Psoas muscle (tissue), 8 donors: ENCODE measurements around the gene GRID1. TPM values are rescaled to one million over a fixed set of nuclear protein-coding genes. Genes with fewer than 3 reads are reported as not detected.

ENCODE experiments used
- ATAC-seq, 4 donors: fragments of 200-7000 bp; cut with Tn5 transposase; one replicate each; pipeline ENCODE4 v1.9.1; 2020; ENCODE audit warnings: moderate library complexity in 3 of 4, mild to moderate bottlenecking in 2 of 4
- DNase-seq, 2 donors: peaks; one replicate each; pipeline ENCODE4 v3.0.0-alpha.2; 2020
- H3K27ac ChIP-seq: fragments of 200-600 bp; one replicate; pipeline ENCODE4 v1.8.0; 2022
- H3K27me3 ChIP-seq, 3 donors: fragments of 200-600 bp in 1 of 3; one replicate each; pipeline versions ENCODE4 v1.6.1 to v1.8.0; 2013 to 2022; ENCODE audit warnings: low read length in 2 of 3, mild to moderate bottlenecking in 2 of 3, moderate library complexity in 1 of 3; ENCODE audit not compliant: insufficient read depth in 3 of 3
- H3K36me3 ChIP-seq, 2 donors: fragments of 200-600 bp in 1 of 2; one replicate each; pipeline versions ENCODE4 v1.6.1 to v1.8.0; 2013 to 2022; ENCODE audit warnings: low read depth in 1 of 2, mild to moderate bottlenecking in 1 of 2, moderate library complexity in 1 of 2; ENCODE audit not compliant: insufficient read depth in 1 of 2
- H3K4me1 ChIP-seq: fragments of 200-600 bp; one replicate; pipeline ENCODE4 v1.8.0; 2022
- H3K4me3 ChIP-seq: fragments of 200-600 bp; one replicate; pipeline ENCODE4 v1.8.0; 2022; ENCODE audit warnings: mild to moderate bottlenecking
- H3K9me3 ChIP-seq: fragments of 200-600 bp; one replicate; pipeline ENCODE4 v1.8.0; 2022
- WGBS, 3 donors: extraction: QIAGEN DNeasy Blood & Tissue Kit; methylation state at CpG; one replicate each; pipeline versions ENCODE4 v1.1.6 to v1.1.7; 2013; 5-methylcytosine and 5-hydroxymethylcytosine counted together
- intact Hi-C, 2 donors: fragments of 100-400 bp; cut with DNase I; formaldehyde crosslinking; loops; one replicate each; pipeline versions ENCODE4 v1.11.0 to v1.14.2; 2022
- polyA plus RNA-seq, 3 donors: library from polyadenylated mRNA; stranded (reverse); fragments of 200-250 nt; gene quantifications; one replicate each; pipeline ENCODE4 v1.2.3, GENCODE V29; 2013
- total RNA-seq, 4 donors: library from RNA; stranded (reverse); fragmentation: NEBNext Ultra II Directional in 2 of 4; extraction: Animal tissue kit (Norgen Biotek cat#: 25700) in 2 of 4; gene quantifications; one replicate each; pipeline versions ENCODE4 v1.2.1 to v1.2.4, GENCODE V29; 2021 to 2023
- TF ChIP-seq, protein P1 (sequence below): fragments of 200-600 bp; IDR thresholded peaks from one replicate; pipeline ENCODE4 v1.8.0; 2022; ENCODE audit warnings: antibody characterized with exemption
- donor health status: healthy with polysubstance abuse.
- donor health status: DM: no; HTN: no; CAD: no; lungs with moderate emphysema.
- donor health status: Bipolar disorder and iron deficiency.
- donor health status: healthy.
- donor health status: DM: yes; HTN: yes; CAD: no.
- donor health status: DM: no; HTN: no; CAD: no.
- donor health status: DM: no; HTN: no; CAD: no.
- donor health status: DM: yes; HTN: yes; CAD: no.

GRID1 gene
- total and polyA plus RNA-seq, 7 donors, result 0.17 to 0.56 (median 0.24) TPM

- WGBS, 3 donors, result 91 to 94% (median 91%) methylated on average over 6 of the region's 6 CpGs
- DNase-seq (no peak), ATAC-seq (no peak)
- Histone ChIP-seq H3K9me3 (no peaks in the 10 kb centered on the region), H3K4me1 (no peaks in the 10 kb centered on the region), H3K36me3 (no peaks in the 10 kb centered on the region), H3K4me3 (no peak overlapping the region), H3K27me3 (peaks cover 0 to 1% (median 0%) of the 10 kb centered on the region in 3 donors), H3K27ac (no peak overlapping the region)
- TF ChIP-seq, protein P1, sequence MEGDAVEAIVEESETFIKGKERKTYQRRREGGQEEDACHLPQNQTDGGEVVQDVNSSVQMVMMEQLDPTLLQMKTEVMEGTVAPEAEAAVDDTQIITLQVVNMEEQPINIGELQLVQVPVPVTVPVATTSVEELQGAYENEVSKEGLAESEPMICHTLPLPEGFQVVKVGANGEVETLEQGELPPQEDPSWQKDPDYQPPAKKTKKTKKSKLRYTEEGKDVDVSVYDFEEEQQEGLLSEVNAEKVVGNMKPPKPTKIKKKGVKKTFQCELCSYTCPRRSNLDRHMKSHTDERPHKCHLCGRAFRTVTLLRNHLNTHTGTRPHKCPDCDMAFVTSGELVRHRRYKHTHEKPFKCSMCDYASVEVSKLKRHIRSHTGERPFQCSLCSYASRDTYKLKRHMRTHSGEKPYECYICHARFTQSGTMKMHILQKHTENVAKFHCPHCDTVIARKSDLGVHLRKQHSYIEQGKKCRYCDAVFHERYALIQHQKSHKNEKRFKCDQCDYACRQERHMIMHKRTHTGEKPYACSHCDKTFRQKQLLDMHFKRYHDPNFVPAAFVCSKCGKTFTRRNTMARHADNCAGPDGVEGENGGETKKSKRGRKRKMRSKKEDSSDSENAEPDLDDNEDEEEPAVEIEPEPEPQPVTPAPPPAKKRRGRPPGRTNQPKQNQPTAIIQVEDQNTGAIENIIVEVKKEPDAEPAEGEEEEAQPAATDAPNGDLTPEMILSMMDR, result no peak
- intact Hi-C loops, result no loop called here
Measured at GRCh38 chr10:86062647-86063145, 303.9 kb downstream of the GRID1 start.

DNA sequence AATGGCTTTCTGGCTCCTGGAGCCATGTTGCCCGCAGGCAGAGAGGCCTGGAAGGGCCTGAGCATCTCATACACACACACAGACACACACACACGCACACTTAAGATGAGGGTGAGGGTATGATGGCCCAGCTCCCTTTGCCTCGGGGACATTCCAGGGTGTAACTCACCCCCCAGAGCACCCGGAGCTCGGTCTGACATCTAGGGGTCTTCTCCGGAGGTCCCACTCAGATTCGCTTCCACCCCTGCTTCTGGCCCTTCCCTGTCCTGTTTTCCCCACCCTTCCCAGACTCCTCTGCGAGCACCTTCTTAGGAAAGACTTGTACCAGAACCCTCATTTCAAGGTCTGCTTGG is 304.4 kb downstream of the GRID1 start:
- ATAC-seq (no peak), DNase-seq (no peak)
- Histone ChIP-seq H3K4me1 (no peaks in the 10 kb centered on the region), H3K27ac (no peak overlapping the region), H3K36me3 (no peaks in the 10 kb centered on the region), H3K27me3 (no peaks in the 10 kb centered on the region), H3K4me3 (no peak overlapping the region), H3K9me3 (no peaks in the 10 kb centered on the region)
- WGBS, 3 donors, result 83 to 94% (median 91%) methylated on average over 8 of the region's 8 CpGs
- TF ChIP-seq, protein P1, result no peak
- intact Hi-C loops, result no loop called here

GRCh38 chr10:86061278-86062197 is 305.1 kb downstream of the GRID1 start:
- Histone ChIP-seq H3K4me1 (no peaks in the 10 kb centered on the region), H3K27ac (no peak overlapping the region), H3K27me3 (no peaks in the 10 kb centered on the region), H3K9me3 (no peaks in the 10 kb centered on the region), H3K36me3 (no peaks in the 10 kb centered on the region), H3K4me3 (no peak overlapping the region)
- WGBS, 3 donors, result 74 to 88% (median 79%) methylated on average over 7 of the region's 7 CpGs
- intact Hi-C loops, result no loop called here
- TF ChIP-seq, protein P1, result no peak
- DNase-seq, result no peak
- ATAC-seq, result no peak

DNA sequence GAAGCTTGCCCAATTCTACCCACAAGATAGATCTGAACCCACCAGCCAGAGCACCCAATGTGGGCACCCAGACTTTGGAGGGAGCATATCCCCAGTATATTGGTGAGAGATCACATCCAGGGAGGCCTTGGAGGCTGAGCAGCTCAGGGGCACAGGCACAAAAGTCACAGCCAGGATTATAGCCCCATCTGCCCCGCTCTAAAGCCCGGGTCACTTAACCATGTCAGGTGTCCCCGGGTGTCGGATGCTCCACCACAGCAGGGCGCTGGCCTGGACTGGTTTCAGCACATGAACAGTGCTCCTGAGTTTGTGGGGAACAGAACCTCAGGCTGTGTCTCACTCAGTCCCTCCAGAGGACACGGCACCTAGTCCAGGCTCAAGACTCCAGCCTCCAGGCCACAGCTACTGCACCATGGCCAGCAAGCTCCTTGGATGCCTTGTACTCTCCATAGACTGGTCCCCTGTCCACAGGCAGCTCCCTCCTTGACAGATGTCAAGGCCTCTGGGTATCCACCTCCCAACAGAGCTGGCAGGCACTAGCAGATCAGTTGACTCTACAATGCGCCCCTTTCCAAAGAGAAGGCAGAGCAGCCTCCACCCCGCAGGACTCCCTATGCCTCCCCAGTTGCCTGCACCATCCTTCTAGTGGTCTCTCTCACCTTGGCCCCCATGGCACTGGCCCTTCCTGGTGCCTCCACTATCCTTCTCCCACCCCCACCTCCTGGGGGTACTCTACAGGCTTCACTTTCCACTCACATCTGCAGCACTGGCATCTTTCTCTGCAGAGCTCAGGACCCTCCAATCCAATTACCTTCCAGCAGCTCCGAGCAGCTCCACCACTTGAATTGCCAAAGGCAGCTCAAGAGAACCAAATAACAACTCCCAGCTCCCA is 306.0 kb downstream of the GRID1 start:
- TF ChIP-seq, protein P1, result no peak
- 77 to 79% (median 78%) methylated on average over 9 of the region's 9 CpGs for whole genome bisulfite sequencing, 3 donors

More for the DNA sequence above, 306.0 kb downstream of the GRID1 start:
- Histone ChIP-seq H3K4me3 (no peak overlapping the region), H3K36me3 (no peaks in the 10 kb centered on the region), H3K27ac (no peak overlapping the region), H3K27me3 (peaks cover 0 to 7% (median 0%) of the 10 kb centered on the region in 3 donors), H3K9me3 (no peaks in the 10 kb centered on the region), H3K4me1 (no peaks in the 10 kb centered on the region)
- intact Hi-C loops, result no loop called here
- ATAC-seq (no peak), DNase-seq (no peak)
